HG02571 (cell line): ENCODE data around the gene P3H2.
"Not testable (repeated sequence)": the region's sequence is repeated elsewhere in the genome, so short reads cannot be mapped to it uniquely, and the experiment has no call there.

Source experiments
- ATAC-seq: cut with Tn5 transposase; IDR thresholded peaks from one replicate; pipeline ENCODE4 v1.9.1; 2021; ENCODE audit warnings: mild to moderate bottlenecking, moderate library complexity; ENCODE audit not compliant: unreplicated experiment

Gene P3H2

DNA sequence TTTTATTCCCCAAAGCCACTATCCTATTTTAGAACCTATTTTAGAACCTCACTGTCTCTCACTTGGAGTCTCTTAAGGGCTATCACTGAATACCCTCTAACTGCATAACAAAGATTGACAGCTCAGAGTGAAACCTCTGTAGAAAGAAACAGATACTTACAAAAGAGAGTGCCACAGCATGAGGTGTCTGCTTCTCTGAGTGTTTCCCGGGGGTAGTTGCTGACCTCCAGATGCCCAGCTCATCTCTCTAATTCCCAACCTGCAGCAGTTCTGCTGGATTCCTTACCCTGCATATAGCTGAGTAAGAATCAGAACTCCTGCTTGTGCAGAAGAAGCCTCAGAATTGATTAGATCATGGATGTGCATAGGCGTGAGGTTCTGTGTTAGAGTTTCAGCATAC lies 34.5 kb downstream of the P3H2 start:
- ATAC-seq, result no peak

DNA sequence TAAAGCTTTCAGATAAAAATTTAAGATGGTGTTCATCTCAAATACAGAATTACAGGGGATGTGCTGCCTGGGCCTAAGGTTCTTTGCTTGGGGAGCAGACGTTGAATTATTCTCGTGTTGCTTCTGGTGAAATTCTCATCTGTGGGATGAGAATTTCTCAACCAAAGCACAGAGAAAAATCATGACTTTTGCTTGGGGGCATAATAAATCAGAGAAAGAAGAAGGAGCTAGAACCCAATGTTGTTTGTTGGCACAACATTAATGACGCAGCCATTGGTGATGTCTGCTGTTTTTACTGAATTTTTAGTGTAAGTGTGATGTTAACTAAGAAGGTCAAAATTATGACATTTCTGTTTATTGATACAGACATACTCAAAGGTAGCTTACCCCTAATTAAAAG lies 35.7 kb downstream of the P3H2 start:
- no peak for ATAC-seq

DNA sequence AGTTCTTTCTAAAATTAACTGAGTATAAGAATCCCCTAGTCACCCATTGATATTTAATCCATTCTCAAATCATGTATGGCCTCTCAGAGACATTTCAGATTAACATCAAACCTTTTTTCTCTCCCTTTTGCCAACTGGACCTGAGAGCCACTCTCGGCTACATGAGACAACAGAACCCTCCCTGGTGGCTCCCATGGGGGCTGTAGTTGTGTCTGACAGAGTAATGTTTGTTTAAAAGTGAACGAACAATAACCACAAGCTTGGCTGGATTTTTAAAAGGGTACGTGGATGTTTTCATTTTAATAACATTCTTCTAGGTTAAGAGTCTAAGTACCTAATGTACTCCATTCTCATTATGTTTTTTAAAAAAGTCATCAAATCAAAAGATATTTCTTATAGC lies 37.1 kb downstream of the P3H2 start:
- ATAC-seq, result no peak

DNA sequence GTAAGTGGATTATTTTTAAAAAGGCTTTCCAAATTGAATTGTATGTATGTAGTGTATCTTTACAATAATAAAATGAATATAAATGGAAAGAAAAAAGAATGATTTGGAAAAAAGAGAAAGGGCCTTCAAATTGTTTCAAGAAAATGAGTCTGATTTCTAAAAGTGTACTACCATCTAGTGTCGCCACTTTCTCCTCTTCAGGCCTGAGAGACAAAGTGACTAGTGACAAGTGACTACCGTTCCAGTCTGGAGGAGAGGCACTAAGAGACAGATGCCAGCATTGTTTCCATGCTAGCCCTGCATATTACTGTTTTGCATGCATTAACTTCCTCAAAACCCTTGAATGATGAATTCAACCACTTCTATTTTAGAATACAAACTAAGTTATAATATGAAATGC lies 39.3 kb downstream of the P3H2 start:
- ATAC-seq, result no peak

DNA sequence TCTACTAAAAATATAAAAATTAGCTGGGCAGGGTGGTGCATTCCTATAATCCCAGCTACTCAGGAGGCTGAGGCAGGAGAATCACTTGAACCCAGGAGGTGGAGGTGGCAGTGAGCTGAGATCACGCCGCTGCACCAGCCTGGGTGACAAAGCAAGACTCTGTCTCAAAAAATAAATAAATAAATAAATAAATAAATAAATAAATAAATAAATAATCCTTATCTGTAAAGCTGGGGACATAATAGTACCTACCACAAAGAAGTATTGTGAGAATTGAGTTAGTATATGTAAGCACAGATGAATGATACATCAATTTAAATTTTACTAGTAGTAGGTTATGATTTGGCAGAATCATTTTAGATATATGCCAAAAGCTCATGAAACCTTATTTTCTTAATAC lies 41.5 kb downstream of the P3H2 start:
- not testable (repeated sequence) for ATAC-seq

DNA sequence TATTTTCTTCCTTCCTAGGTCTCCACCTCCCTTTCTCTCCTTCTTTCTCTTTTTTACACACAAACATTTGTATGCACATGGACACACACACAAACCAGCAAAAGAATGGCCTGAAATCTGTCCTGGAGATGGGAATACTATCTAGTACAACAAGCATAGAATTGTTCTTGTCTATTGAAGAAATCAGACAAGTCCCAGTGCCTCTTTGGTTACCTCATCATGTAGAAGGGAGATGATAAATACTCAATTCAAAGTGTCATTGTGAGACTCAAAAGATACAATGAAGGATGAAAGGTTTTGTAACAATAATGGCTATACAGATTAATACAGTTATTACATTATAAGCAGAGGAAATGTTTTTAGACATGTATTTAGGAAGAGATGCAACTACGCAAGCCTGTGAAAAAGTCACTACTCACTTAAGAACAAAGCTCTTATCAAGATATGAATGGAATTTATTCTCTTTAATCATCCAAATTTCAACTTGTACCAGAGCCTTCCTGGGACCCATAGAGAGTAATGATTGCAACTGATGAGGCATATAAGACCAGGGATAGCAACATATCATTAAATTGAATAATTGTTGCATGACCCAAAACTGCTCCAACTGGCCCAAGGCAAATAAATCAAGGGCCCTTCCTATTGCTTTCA lies 43.2 kb downstream of the P3H2 start:
- no peak for ATAC-seq

DNA sequence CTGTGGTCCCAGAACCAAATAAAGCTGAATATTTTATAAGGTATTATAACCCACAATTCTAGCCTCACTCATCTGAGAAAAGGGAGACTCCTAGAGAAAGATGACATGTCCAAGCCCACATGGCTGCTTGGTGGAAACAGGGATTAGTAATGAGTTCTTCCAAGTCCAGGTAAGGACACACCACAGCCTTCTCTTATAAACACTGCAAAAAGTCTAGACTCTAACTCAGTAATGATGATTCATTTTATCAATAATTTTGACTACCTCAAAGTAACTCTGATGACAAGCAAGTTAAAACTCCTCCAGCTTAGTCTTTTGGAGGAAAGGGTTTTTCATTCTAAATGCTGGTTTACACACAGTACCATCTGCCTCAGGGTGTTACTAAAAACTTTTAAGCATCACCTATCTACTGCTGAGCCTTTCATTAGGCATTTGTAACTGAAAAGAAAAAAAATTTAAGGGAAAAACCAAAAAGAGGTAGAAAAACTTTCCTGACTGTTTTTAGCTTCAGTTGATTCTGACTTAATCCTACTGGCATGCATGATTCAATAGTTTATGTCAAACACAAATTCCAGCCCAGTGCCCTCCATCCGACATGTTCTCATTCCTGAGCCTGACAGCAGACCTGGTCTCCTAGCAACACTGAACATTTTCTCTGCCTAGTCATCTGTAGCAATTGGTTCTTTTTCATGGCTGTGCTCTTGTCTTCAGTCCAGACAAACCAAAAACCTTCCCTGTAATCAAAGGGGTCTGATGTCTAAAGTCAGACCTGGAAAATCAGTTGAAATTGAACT lies 43.9 kb downstream of the P3H2 start:
- ATAC-seq, result no peak

DNA sequence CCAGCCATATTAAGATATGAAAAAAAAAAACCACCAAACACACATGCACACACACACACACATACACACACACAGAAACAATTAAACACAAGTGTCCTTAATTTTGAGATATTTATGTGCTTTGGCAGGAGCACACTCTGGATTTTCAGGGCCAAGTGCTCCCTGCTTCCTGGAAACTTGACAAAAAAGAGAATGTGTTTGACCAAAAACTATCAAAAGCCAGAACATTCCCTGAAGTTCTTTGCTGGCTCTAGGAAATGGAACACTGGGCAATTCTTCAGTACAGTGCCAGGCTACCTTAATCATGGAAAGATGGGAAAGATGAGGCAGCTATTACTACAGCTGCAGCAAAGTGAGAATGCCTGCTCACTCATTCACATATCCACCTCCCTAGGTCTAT lies 44.6 kb downstream of the P3H2 start:
- ATAC-seq, result no peak

DNA sequence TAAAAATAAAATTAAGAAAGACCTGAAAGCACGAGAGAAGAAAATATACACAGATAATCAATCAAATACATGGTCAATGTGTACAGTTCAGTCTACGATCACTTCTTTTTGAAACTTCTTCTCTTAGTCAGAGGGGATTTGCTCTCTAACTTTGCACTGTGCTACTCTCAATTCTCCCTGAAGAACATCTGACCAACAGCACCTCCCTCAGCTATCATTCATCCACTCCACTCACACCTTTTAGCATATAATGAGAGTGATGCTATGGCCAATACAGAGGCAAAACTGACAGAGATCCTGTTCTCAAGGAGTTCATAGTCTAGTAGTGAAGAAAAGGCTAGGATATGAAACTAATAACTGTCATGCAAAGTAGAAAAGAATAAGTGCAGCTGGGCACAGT lies 45.9 kb downstream of the P3H2 start:
- ATAC-seq, result no peak

DNA sequence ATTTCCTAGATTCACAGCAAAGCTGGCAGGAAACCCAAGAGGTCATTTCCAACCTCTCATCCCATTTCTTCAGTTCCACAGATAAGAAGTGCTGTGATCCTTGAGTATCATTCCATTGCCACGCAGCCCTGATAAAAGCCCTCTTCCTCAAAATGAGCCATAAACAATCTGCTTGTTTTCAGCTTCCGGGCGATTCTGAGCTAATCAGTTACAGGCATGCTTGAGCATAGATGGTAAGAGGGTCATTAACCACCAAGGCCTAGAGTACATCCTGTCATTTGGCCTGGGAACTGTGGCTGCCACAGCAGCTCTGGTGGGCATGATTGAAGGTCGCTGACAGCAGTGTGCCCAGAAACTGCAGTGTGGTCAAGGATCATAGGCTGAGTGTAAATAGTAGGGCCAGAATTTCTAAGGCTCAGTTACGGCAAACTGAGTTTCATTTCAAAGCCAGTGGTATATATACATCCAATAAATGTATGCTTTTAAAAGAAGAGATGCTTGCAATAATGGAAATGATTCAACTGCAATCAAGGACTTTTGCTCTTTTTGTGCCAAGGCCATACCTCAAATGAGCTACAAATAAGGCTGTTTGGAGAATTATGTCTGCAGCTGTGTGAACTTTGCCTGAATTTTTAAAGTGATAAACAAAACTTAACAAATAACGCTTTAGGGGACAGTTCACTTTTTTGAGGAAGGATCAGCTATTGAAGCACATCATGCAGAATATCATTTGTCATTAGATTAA lies 47.3 kb downstream of the P3H2 start:
- no peak for ATAC-seq

DNA sequence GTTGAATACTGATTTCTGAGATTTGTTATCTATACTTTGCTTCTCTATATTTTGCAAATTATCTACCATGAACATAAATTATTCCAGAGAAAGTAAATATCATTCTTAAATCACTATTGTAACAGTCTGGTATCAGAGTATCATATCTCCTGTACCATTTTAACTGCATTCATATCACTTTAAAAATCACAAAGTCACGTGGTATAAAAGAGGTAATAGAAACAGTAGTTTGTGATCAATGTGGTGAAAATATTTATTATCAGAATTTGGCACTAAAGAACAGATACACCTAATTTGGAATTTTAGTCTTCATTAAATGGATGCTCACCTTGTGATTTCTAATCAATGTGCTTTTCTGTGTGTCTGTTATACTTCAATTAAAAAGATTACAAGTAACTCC lies 47.8 kb downstream of the P3H2 start:
- ATAC-seq, result no peak

DNA sequence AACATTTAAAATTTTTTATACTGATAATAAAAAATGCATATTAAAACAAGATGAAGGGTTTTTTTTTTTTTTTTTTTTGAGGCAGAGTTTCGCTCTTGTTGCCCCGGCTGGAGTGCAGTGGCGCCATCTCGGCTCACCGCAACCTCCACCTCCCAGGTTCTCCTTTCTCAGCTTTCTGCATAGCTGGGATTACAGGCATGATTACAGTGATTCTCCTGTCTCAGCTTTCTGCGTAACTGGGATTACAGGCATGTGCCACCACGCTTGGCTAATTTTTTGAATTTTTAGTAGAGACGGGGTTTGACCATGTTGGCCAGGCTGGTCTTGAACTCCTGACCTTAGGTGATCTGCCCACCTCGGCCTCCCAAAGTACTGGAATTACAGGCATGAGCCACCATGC lies 48.8 kb downstream of the P3H2 start:
- ATAC-seq, result not testable (repeated sequence)

DNA sequence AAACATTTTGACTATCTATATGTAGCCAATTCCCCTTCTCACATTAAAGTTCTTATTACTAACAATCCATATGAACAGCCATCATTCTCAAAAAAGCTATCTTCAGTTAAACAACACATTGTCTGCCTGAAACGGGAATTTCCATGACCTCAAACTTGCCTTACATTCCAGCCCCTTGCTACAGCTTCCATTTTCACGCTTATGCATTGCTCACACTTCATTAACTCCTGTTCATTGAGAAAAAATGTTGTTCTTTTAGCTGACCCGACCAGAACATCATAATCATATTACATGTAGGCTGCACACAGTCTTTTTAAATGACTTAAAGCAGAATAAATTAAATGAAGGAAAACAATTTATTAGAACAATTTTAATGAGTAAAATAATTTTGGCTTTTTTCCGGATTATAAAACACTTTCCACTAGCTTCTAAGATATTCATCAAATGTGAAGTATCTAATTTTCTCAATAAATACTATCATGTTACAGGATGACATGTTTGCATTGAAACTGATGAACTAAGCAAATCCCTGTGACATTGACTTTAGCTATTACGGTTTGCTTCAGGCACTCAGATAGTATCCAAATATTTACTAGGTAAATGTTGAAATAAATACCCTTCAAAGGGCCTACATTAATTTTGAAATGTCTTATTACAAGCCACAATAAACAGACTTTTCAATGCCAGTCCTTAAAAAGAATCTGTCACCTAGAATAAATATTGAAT lies 49.9 kb downstream of the P3H2 start:
- no peak for ATAC-seq

DNA sequence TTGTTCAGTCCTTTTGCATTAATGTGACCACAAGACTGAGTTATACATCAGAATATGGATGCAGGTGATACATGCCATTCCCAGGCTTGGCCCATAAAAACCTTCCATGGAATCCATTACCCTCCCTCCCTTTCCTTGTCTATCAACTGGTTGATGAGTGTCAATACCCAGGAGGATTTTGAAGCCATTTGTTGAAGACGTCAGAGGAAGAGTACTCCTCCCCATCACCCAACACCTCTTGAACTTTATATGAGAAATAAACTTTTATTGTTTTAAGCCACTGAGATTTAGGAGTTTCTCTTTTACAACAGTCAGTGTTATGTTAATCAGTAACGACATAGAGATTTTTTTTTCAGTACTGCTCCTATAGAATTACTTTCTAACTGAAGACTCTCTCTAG lies 55.5 kb downstream of the P3H2 start:
- ATAC-seq, result no peak

DNA sequence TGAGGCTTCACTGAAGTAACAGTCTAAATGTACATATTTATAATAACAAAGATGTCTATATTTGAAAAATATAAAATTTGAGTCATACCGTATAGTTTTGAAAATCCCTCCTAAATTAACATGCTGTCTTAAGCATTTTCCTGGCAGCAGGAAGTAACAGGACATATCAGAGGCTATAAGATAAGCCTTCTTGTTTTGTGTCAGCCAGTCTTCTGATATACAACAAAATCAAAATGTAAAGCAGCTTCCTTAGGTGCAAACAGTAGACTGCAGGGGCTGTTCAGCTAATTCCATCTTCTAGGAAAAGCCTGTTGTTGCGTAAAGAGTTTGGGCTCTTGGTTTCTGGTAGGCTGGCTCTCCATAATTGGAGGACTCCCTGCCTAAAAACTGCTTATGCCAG lies 56.0 kb downstream of the P3H2 start:
- ATAC-seq, result no peak

DNA sequence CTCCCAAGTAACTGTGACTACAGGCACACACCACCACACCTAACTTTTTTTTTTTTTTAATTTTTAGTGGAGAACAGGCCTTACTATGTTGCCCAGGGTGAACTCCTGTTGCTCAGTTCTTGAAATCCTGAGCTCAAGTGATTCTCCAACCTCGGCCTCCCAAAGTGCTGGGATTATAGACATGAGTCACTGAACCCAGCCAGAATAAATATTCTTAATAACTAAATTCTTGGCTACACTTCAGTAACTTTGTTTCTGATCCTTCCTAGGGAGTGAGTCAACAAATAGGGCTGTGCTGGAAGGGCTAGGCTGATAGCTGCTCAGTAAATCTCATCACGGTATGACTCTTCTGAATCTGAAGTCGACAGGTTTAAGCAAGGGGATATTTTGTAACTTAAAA lies 56.6 kb downstream of the P3H2 start:
- ATAC-seq, result no peak

DNA sequence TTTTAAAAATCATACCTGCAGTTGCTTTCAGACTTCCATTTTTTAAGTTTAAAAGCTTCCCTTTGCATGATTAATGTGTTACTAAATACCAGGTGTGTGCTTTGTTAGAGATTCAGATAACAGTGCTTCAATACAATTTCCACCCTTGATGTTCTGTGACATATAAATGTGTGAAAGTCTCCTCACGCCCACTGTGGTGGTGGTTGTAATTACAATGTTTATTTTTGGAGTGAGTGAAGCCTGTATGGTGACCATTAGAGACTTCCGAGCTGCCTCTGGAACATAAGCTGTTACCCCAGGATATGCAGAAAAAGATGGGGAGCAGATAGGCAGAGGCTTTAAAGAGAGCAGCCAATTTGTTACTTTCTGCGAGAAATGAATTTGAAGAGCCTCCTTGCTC lies 57.2 kb downstream of the P3H2 start:
- ATAC-seq, result no peak

DNA sequence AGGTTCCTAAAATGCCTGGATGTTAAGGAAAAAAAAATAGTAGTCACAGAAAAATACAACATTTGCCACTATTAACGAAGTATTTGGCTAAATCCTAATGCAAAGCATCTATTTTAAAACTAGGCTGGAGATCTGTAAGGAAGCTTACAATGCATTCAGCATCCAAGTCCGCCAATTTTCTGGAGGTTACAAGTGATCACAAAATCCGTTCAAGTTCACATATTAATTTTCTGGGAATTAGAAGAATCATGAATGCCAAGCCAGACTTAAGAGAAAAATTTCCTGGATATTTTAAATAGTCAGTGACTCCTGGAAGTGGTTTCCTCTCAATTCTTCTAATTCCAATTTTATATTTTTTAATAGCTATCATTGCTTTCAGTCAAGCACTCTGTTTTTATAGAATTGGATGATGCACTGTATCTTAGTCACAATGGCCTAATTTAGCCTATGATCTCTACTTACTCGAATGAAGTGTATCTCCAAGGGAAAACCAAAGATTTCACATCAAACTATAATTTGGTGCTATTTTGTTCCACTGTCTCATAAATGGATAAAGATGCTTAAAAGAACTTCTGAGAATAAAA lies 60.4 kb downstream of the P3H2 start:
- no peak for ATAC-seq

DNA sequence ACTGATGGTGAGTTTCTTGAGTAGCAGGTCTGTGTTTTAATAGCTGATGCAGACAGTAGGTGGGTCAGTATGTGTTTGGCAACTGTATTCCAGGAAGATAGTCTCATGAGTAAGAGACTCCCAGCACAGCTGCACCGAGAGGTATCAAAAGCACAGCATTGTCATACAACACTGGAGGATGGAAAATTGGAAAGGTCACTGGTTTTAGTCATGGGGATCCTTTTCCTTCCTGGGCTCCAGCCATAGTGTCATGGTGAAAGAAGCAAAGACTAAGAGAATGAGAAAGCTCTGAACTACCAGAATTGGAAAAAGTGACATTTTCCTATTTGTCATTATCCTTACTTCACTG lies 61.5 kb downstream of the P3H2 start:
- no peak for ATAC-seq

DNA sequence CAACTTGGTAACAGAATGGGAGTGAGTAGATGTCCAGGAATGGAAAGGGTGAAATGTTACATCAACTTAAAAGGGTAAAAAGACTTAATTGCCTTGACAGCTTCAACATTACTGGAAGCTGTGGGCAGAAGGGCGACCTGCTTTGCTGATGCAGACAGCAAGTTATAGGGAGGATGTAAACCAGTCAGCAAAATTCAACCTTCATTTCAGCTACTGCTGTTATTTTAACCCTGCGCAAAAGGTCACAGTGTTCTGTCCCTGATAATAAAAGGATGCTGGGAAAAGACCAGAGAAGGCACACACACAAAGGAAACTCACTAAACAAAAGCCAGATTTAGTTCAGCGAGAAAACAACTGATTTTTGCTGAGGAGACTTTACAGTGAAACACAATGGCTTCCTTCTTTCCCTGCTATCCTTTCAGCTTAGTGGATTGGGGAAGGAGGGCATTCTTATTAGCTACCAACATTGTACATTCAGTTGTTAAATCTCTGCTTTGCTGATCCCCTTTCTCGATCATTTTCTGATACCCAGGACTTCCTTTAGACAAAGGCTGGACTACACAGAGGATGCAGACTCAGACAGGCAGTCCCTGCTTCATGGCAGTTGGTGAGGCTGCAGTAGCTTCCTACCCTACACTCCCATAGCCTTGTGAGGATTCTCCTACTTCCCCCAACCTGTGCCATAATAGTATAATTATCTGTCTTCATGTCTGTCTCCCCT lies 62.0 kb downstream of the P3H2 start:
- no peak for ATAC-seq

DNA sequence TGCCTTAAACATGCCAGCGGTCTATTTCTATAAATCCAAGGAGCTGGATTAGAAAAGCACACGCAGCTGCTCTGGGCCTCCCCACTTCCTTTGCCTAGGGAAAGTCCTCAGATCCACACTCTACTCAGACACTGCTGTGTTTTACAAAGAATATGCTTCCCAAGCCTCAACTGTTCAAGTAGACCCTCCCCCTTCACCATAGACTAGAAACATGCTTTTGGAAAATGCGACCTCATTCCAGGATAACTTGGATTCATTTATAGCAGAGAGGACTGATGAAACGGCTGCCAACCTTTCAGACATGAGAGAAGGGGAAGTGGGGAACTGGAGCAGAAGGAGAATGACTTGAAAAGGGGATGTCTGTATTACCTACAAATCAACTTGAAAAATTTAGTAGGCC lies 64.0 kb downstream of the P3H2 start:
- no peak for ATAC-seq
